HG03469 (cell line): ENCODE results near the gene HPCA.

Source experiments
- ATAC-seq: cut with Tn5 transposase; IDR thresholded peaks from one replicate; pipeline ENCODE4 v1.9.1; 2021; ENCODE audit warnings: mild to moderate bottlenecking, moderate library complexity, moderate number of reproducible peaks; ENCODE audit not compliant: unreplicated experiment

Gene HPCA

GRCh38 chr1:32870615-32871363 lies 15.5 kb upstream of the HPCA start, which contains the start of gene FNDC5:
FNDC5 (minus strand) TSS chr1:32870912.
- no peak for ATAC-seq

DNA sequence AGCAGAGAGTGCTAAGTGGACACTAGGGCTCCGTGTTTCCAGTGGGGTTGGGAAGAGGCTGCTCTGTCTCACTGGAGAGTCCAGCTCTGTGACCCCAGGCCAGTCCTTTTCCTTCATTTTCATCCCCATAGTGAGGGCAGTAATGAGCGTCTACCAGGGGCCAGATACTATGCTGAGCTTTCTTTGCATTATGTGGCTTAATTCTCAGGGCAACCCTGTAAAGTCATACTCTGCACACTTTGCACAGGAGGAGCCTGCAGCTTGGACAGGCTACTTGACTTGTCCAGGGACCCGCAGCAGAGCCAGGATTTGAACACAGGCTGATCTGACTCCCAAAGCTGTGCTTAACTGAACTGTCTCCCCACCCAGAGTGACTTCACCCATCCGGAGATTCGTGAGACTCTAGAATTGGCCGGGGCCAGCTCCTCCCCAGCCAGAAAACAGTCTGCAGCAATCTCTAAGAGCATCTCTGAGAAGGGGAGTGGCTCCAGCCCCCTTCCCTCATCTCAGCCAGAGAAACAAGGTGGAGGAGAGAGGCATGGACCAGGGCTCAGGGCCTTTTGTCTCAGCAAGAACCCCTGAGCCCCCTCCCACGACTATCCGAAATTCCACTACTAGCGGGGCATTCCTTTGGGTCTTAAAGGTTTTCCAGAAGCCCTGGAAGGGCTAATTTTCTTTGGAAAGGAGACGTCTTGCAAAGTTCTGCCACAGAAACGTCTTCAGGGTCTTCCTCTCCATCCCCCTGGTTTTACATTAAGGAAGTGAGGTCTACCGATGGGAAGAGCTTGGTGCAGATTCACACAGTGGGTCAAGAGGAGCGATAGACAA lies 14.7 kb upstream of the HPCA start:
- ATAC-seq, result no peak

- no peak for ATAC-seq
These were observed 14.2 kb upstream of the HPCA start for GRCh38 chr1:32872192-32872460.

GRCh38 chr1:32873484-32873883 lies 12.8 kb upstream of the HPCA start:
- no peak for ATAC-seq

GRCh38 chr1:32874860-32875752 lies 11.2 kb upstream of the HPCA start:
- ATAC-seq, result no peak

DNA sequence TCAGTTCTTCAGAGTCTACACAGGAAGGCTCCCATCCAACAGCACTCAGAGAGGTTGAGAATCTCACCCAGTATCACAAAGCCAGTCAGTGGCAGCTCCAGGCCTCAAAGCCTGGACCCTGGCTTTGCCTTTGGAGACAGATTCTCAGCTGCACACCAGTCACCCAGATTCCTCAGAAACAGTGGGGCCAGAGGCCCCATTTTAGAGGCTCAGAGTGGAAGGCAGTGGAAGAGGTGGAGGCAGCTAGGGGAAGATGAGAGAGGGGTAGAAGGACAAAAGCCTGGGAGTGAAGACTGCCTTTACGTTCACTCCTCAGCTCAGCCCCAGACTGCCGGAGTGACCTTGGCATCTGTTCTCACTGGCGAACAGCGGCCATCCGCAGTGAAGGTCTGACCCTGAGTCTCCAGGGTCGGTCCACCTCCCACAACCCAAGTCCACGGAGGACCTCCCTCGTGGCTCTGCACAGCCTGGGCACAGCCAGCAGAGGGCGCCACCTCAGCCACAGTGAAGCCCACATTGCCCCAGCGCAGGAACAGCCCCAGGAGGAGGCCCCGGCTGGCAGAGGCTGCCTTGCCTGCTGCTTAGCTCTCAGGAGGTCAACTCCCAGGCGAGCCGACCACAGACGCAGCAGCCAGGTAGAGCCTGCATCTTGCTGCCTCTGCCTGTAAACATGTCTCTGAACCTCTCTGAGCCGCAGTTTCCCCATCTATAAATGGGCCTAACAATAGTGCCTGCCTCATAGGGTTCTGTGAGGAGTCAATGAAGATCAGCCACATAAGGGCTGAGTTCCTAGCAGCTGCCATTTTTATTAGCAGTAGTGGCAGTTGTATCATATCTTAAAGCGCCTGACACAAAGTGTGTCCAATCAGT lies 9.7 kb upstream of the HPCA start:
- no peak for ATAC-seq

GRCh38 chr1:32877211-32878110 lies 8.8 kb upstream of the HPCA start:
- ATAC-seq, result no peak

DNA sequence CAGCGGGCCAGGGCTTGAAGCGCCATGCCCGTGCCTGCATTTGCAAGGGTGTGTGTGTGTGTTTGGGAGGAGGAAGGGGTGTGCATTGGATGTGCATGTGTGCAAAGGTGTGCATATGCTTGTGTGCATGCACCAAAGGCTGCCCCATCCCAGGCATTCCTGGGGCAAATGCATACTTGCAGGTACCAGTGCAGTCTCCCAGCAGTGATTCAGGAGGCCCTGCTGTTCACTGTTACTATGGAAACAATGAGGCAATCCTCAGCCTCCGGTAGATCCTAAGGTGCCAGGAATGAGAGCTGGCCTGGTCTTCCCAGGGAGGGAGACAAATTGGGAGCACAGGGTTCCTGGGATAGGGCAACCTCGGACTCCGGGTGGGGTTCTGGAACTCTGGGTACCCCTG lies 8.1 kb upstream of the HPCA start:
- ATAC-seq, result no peak

DNA sequence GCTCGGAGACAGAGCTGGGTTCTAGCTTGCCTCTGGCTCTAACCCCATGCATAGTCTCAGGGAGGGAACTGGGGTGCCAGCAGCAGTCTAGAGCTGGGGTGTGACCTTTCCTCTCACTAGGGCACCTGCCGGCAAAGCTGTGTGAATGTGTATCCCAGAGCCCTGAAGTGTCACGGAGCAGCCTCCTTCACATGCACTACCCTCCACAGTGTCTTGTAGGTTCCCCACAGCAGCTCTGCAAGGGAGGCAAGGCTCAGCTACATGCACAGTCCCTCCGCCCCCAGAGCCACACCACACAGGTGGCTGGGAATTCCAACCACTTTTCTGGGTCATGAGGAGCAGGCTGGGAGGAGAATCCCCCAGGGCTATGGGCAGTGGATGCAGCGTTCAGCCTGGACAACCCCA lies 7.7 kb upstream of the HPCA start:
- ATAC-seq, result no peak

- no peak for ATAC-seq
These were observed 5.0 kb upstream of the HPCA start for GRCh38 chr1:32881291-32881690.

DNA sequence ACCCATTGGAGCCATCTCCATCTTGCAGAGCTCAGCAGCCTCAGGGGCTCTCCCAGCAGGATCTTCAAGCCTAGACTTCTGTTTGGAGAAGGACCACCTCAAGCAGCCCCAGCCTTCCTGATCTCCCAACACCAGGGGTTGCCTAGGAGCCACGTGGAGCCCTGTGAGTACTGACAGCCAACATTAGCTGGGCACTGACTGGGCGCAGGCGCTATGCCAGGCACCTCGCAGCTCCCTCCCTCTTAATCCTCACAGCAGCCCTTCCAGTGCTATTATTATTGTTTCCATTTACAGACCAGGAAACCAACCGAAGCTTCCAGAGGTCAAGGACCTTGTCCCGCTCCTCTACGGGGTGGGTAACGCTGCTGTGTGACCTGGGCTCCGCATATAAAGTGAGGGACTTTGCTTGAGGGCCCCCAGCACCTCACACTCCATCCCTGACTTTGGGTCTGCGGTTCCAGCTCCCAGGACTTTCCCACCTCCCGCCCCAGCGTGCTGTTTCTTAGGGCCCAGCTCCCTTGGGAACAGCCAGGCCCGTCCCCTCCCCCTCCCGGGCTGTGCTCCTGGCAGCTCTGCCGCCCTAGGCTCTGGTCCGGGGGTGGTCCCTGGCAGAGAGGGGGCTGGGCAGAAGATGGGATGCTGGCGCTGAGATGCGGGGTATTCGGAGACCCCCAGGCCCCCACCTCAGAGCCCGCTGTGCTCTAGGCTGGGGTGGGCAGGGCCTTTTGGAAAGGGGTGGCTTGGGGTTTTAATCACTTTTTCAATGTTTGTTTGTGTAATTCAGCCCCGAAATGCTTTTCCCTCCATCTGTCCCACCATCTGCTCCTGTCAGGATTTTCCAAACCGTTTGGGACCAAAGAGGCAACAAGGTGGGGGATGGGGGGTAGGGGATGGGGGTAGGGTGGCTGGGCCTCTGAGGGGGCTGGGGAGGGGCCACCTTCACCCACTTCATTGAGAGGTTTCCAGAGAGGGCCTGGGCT lies 4.1 kb upstream of the HPCA start:
- ATAC-seq, result no peak

DNA sequence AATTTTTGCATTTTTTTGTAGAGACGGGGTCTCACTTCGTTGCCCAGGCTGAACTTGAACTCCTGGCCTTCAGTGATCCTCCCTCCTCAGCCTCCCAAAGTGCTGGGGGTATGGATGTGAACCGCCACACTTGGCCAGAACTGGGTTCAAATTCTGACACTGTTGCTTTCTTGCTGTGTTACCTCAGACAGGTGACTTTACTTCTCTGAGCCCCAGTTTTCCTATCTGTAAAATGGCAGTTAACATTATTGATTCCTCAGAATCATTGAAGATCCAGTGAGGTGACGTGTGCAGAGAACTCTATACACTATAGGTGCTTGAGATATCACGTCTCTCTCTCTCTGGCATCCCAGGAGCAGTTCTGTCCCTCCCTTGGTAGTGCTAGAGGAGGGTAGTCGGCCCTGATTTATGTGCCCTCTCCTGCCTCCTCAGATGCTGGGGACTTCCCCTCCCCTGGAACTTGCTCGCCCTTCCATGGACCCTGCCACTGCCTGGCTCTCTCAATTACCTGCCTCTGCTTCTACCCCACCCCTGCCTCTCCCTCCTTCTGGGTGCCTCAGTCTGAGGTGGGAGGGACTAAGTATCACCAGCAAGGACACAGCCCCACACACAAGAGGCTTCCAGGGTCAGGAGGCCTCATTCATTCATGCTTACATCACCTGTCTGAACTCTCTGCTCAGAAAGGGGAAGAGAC lies 2.8 kb upstream of the HPCA start:
- no peak for ATAC-seq

GRCh38 chr1:32884032-32884372 lies 2.3 kb upstream of the HPCA start:
- ATAC-seq, result no peak

DNA sequence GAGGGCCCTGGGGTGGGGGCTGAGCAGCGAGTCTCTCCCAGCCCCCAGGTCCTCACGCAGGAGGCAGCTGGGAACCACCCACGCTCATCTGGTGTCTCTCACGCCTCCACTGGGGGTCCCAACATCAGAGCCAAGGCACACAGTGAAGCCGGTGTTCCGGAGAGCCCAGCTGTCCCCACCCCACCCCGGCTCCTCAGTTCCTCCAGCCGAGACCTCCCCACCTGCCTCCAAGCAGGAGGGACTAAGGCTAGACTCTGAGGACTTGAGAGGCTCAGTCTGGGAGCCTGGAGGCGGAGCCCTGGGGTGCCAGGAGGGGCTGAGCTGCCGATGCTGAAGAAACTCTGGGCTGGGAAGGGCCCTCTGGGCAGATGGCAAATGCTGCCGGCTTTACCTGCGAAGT lies 1.6 kb upstream of the HPCA start:
- no peak for ATAC-seq

- no peak for ATAC-seq
These were observed 651 bp upstream of the HPCA start for GRCh38 chr1:32885676-32886003.

GRCh38 chr1:32886828-32887414 lies 630 bp downstream of the HPCA start:
- no peak for ATAC-seq

DNA sequence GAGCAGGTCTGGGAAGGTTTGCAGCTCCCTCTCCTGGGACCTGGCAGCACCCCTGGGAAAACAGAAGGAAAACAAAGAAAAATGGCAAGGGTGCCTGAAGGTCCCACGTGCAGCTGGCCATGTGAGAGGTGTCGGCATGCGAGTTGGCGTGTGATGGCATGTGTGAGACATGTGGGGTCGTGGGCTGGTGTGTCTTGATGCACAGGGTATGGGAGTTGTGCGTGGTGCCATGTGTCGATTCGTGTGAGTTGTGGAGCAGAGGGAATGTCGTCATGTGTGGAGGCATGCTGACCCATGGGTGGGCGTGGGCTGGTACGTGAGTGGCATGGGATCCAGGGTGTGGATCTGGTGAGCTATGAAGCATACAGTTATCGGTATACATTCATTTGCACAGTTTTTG lies 1.3 kb downstream of the HPCA start:
- ATAC-seq, result no peak

- ATAC-seq, result no peak
These were observed 1.8 kb downstream of the HPCA start for GRCh38 chr1:32888134-32888533.
